HFF-Myc (cell line): ENCODE measurements around the gene SLC39A9.

ENCODE experiments used
- DNase-seq: peaks from one replicate; pipeline ENCODE4 v3.0.0-alpha.2; 2011; ENCODE audit warnings: low read depth; ENCODE audit errors: extremely low read depth
- H3K4me3 ChIP-seq: replicated peaks from 2 replicates; pipeline ENCODE4 v1.5.1; 2011; ENCODE audit warnings: low read depth, mild to moderate bottlenecking, control low read depth, low read length
- CTCF ChIP-seq: IDR thresholded peaks from 2 replicates; pipeline ENCODE4 v1.5.1; 2012; ENCODE audit warnings: mild to moderate bottlenecking, low read depth, low read length, control low read depth; ENCODE audit errors: missing control alignments

SLC39A9 gene

GRCh38 chr14:69458350-69458749 is 59.9 kb downstream of the SLC39A9 start:
- no peak for TF ChIP-seq CTCF
- DNase-seq: no peak
- H3K4me3 ChIP-seq: no peak overlapping the region

- TF ChIP-seq CTCF: no peak
- no peak overlapping the region for H3K4me3 ChIP-seq
- no peak for DNase-seq
These were observed 60.6 kb downstream of the SLC39A9 start for GRCh38 chr14:69459122-69459521.

- DNase-seq: peak; percentile 78
- H3K4me3 ChIP-seq: no peak overlapping the region
- TF ChIP-seq CTCF: peak; percentile 78
These were observed 61.7 kb downstream of the SLC39A9 start for GRCh38 chr14:69460093-69460701.

GRCh38 chr14:69464379-69464778 is 65.9 kb downstream of the SLC39A9 start:
- H3K4me3 ChIP-seq: no peak overlapping the region
- DNase-seq: no peak
- TF ChIP-seq CTCF: no peak

- H3K4me3 ChIP-seq: no peak overlapping the region
- no peak for TF ChIP-seq CTCF
- peak; percentile 48 for DNase-seq
These were observed 66.3 kb downstream of the SLC39A9 start for GRCh38 chr14:69464829-69465228.

GRCh38 chr14:69468949-69469348 is 70.5 kb downstream of the SLC39A9 start:
- no peak for TF ChIP-seq CTCF
- no peak for DNase-seq
- no peak overlapping the region for H3K4me3 ChIP-seq

- no peak overlapping the region for H3K4me3 ChIP-seq
- no peak for TF ChIP-seq CTCF
- no peak for DNase-seq
These were observed 72.9 kb downstream of the SLC39A9 start for GRCh38 chr14:69471436-69471835.
